Type B pancreatic cell (in vitro differentiated cells): Measurements from ENCODE around the gene APLP2. TPM values are rescaled to one million over a fixed set of nuclear protein-coding genes. Genes with fewer than 3 reads are reported as not detected.
"Not testable (repeated sequence)": the region's sequence is repeated elsewhere in the genome, so short reads cannot be mapped to it uniquely, and the experiment has no call there.

Source experiments
- DNase-seq: peaks from one replicate; pipeline ENCODE4 v3.0.0; 2021; ENCODE audit warnings: mixed read lengths; ENCODE audit not compliant: unreplicated experiment; ENCODE audit errors: extremely low spot score
- H3K27ac Mint-ChIP-seq: 2 replicates; pipeline ENCODE4 v1.8.0; 2021; ENCODE audit warnings: mild to moderate bottlenecking, mixed read lengths
- H3K27me3 Mint-ChIP-seq: 2 replicates; pipeline ENCODE4 v1.8.0; 2021; ENCODE audit warnings: mixed read lengths
- H3K36me3 Mint-ChIP-seq: 2 replicates; pipeline ENCODE4 v1.8.0; 2021; ENCODE audit warnings: mixed read lengths
- H3K4me1 Mint-ChIP-seq: one replicate; pipeline ENCODE4 v1.8.0; 2021; ENCODE audit warnings: mixed read lengths; ENCODE audit not compliant: unreplicated experiment
- H3K4me3 Mint-ChIP-seq: 2 replicates; pipeline ENCODE4 v1.8.0; 2021; ENCODE audit warnings: mild to moderate bottlenecking, mixed read lengths
- H3K9me3 Mint-ChIP-seq: 2 replicates; pipeline ENCODE4 v1.8.0; 2021; ENCODE audit warnings: mixed read lengths
- total RNA-seq: library from RNA; stranded (reverse); gene quantifications from 2 replicates; pipeline ENCODE4 v1.2.1, GENCODE V29; 2021; ENCODE audit warnings: low replicate concordance
- TF ChIP-seq, protein P1 (sequence below): fragments of 200-600 bp; sonication (generic); conservative IDR thresholded peaks from 2 replicates; pipeline ENCODE4 v1.5.0; 2021; ENCODE audit warnings: antibody characterized with exemption, mild to moderate bottlenecking

Gene APLP2
- total RNA-seq, 1 donor from 2014 or later: 207 TPM

GRCh38 chr11:130191896-130192295 lies 122.2 kb downstream of the APLP2 start:
- DNase-seq: no peak
- Mint-ChIP-seq H3K4me1 (no peaks in the 10 kb centered on the region), H3K9me3 (no peaks in the 10 kb centered on the region), H3K36me3 (peaks cover 4% of the 10 kb centered on the region), H3K27ac (no peak overlapping the region), H3K4me3 (no peak overlapping the region), H3K27me3 (no peaks in the 10 kb centered on the region)
- TF ChIP-seq, protein P1, sequence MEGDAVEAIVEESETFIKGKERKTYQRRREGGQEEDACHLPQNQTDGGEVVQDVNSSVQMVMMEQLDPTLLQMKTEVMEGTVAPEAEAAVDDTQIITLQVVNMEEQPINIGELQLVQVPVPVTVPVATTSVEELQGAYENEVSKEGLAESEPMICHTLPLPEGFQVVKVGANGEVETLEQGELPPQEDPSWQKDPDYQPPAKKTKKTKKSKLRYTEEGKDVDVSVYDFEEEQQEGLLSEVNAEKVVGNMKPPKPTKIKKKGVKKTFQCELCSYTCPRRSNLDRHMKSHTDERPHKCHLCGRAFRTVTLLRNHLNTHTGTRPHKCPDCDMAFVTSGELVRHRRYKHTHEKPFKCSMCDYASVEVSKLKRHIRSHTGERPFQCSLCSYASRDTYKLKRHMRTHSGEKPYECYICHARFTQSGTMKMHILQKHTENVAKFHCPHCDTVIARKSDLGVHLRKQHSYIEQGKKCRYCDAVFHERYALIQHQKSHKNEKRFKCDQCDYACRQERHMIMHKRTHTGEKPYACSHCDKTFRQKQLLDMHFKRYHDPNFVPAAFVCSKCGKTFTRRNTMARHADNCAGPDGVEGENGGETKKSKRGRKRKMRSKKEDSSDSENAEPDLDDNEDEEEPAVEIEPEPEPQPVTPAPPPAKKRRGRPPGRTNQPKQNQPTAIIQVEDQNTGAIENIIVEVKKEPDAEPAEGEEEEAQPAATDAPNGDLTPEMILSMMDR: no peak

GRCh38 chr11:130192845-130193267 lies 123.2 kb downstream of the APLP2 start:
- TF ChIP-seq, protein P1: no peak
- no peaks in the 10 kb centered on the region for H3K27me3 Mint-ChIP-seq
- H3K36me3 Mint-ChIP-seq: peaks cover 4% of the 10 kb centered on the region
- no peaks in the 10 kb centered on the region for H3K4me1 Mint-ChIP-seq
- no peaks in the 10 kb centered on the region for H3K9me3 Mint-ChIP-seq
- no peak overlapping the region for H3K4me3 Mint-ChIP-seq
- peak overlapping the region; percentile 9 for H3K27ac Mint-ChIP-seq
- DNase-seq: no peak

DNA sequence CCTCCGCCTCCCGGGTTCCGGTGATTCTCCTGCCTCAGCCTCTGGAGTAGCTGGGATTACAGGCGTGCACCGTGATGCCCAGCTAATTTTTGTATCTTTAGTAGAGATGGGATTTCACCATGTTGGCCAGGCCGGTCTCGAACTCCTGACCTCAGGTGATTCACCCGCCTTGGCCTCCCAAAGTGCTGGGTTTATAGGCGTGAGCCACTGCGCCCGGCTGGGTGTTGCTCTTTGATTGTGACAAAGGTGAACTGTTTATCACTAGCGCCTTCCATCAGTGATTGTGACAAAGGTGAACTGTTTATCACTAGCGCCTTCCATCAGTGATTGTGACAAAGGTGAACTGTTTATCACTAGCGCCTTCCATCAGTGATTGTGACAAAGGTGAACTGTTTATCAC lies 123.9 kb downstream of the APLP2 start:
- H3K4me3 Mint-ChIP-seq, H3K36me3 Mint-ChIP-seq, DNase-seq, H3K4me1 Mint-ChIP-seq, H3K27me3 Mint-ChIP-seq, H3K27ac Mint-ChIP-seq, H3K9me3 Mint-ChIP-seq: not testable (repeated sequence)

Other genes starting within 250 kb of the APLP2 start
- gene NFRKB, start 174.3 kb upstream of the APLP2 start, total RNA-seq: 37.9 and 49.0 TPM in 2 replicates
- 13.2 and 13.4 TPM in 2 replicates for gene PRDM10, start 67.1 kb upstream of the APLP2 start, total RNA-seq
- gene ST14, start 89.9 kb downstream of the APLP2 start, total RNA-seq: 71.7 and 170 TPM in 2 replicates
- gene ZBTB44, start 245.0 kb downstream of the APLP2 start, total RNA-seq: 29.7 and 37.3 TPM in 2 replicates